Activated T-helper 9 cell treated with anti-CD3 and anti-CD28 coated beads, Interleukin-2, amount 50 U/mL, for 16 hours (primary cell): ENCODE data around the gene POLG2.
A peak's percentile ranks its signal among the peaks of the same experiment; 100 is the strongest.

Experiments used
- DNase-seq: peaks from one replicate; pipeline ENCODE4 v3.0.0-alpha.2; 2020; ENCODE audit warnings: low read depth

The POLG2 gene

GRCh38 chr17:64496786-64497564, at the start of gene POLG2:
Gene POLG2 (minus strand): TSS chr17:64497054. CDS start chr17:64496968, 86 bp downstream.
- DNase-seq = peak; percentile 93

DNA sequence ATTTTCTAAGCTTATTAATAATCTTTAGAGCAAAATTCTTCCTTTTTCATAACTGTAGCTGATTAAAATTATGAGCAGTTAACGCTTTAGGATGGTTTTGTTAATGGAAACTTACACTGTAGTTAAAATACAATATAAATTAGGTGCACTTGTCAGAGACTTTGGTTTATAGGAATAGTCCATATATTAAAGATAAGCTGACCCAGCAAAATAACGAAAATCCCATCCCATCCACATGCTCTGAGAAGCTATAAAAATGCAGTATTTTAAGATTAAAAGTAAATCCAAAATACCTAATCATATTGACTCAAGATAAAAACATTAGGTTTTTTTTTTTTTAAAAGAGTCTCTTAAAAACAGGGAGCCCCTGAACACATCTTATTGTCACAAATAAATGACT, 47.9 kb upstream of the POLG2 start:
- no peak for DNase-seq

- DNase-seq = no peak
These were observed 43.4 kb upstream of the POLG2 start for GRCh38 chr17:64540118-64540776.

DNA sequence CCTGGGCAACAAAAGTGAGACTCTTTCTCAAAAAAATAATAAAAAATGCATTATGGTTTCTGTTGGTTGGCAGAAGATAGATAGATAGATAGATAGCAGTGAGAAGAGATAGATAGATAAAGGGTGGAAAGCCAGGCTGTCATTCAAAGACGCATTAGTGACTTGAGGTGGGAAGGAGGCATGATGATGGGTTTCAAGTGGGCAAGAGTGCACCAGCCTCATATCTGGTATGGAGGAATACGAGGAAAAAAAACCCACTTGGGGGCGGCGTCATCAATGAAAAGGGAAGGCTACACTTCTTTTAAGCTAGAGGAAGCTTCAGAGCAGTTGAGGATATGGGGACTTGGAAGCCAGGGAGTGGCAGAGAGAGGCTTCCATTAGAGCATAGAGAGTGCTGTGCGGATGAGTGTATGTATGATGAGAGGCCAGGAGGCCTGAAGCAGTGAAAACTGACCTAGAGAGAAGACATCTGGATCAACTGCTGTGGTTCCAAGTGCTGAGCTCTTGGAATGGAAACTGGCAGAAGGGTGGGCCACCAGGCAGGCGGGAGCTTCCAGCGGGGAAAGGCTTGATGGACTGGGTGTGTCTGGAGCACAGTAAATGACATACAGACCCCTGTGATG, 41.8 kb upstream of the POLG2 start:
- no peak for DNase-seq

DNA sequence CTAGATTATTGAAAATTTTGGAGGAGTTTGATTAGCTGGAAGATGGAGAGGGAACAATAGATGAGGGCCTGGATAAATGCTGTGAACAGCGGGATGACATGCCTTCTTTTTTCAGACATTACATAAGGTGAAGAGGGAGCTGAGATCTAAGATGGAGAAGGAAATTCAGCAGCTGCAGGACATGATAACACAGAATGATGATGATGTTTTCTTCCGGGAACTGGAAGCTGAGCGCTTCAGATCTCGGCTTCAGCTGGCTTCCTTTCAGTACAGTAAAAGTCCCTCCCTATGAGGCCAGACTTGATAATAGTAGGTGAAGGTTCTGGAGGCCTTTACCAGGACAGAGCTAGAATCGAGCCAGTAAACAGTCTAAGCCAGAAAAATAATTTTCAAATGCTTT, 40.6 kb upstream of the POLG2 start:
- no peak for DNase-seq

DNA sequence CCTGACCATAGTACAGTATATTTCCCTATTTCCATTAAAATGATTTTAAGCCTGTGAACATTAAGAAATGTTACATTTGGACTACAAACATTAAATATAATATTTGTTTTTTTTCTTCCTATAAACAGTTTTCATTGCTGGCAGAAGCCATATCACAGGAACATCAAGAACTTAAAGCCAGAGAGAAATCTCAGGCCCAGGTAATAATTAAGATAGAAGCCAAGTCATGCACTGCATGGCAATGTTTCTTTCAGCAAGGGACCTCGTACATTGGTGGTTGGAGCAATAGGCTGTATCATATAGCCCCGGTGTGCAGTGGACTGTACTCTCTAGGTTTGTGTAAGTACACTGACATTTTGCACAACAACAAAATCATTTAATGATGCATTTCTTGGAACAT, 40.1 kb upstream of the POLG2 start:
- DNase-seq = no peak

GRCh38 chr17:64535357-64535756, 38.5 kb upstream of the POLG2 start:
- DNase-seq = no peak

- DNase-seq = no peak
These were observed 37.3 kb upstream of the POLG2 start for GRCh38 chr17:64534187-64534586.

DNA sequence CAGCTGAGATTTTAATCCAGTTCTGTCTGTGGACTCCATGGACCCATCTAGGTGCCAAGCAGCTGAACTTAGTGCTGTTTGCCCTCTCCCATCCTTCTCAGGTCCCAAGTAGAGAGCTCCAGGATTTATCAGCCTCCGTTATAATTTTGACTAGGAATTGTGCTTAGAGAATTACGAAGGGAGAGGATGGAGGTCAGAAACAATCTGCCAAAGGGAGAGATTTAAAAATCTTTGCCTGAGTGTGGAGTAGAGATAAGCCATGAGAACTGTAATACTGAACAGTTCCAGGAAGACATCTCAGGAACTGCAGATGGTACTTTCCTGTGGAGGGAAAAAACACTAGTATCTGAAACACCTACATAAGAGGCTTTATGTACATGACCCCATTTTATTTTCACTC, 36.9 kb upstream of the POLG2 start:
- no peak for DNase-seq

DNA sequence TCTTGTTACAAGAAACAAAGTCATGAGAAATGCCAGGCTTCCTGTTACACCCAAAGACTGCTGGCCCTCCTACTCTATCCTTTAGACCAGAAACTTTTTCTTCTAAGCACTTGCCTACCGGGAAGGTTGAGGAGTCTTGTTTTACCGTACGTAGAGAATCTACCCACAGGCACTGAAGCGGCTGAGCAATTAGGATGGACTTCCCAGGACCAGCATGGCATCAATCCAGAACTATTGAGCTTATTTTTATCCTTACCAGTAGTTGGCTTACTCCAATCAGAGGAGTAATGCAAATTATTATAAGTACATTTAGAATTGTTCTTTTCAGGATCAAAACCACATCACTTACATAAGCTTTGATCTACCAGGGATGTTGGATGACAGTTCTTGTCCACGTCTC, 35.6 kb upstream of the POLG2 start:
- DNase-seq = no peak

- no peak for DNase-seq
These were observed 35.1 kb upstream of the POLG2 start for GRCh38 chr17:64531955-64532371.

- DNase-seq = no peak
These were observed 32.4 kb upstream of the POLG2 start for GRCh38 chr17:64529221-64529620.

GRCh38 chr17:64527914-64528313, 31.1 kb upstream of the POLG2 start:
- no peak for DNase-seq

DNA sequence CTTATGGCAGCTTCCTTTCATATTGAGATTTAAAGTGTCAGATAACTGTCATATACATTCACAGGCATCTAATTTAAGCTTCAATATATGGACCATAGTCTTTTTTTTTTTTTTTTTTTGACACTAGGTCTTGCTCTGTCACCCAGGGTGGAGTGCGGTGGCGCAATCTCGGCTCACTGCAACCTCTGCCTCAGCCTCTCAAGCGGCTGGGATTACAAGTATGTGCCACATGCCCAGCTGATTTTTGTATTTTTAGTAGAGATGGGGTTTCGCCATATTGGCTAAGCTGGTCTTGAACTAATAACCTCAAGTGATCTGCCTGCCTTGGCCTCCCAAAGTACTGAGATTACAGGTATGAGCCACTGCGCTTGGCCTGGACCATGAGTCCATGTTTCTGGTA, 23.5 kb upstream of the POLG2 start:
- DNase-seq = no peak

DNA sequence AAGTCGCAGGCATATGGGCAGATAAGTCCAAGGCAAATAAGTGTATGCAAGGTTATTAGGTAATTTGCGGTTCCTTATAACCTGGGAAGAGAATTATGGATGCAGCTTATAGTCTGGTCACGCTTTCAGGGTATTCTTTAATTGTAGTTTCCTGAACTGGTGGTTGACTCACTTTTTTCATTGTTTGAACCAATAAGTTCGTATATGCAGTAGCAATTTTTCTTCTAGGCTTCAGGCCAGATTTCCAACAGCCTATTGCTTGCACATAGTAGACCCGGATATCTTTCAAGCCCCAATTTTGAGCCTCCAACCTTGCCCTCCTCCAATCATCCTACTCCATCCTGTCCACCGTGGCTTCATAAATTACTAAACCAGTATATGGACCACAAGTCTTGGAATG, 22.7 kb upstream of the POLG2 start:
- no peak for DNase-seq

- DNase-seq = no peak
These were observed 19.0 kb upstream of the POLG2 start for GRCh38 chr17:64515829-64516228.

- DNase-seq = no peak
These were observed 18.6 kb upstream of the POLG2 start for GRCh38 chr17:64515419-64515818.

GRCh38 chr17:64509179-64509578, 12.3 kb upstream of the POLG2 start:
- DNase-seq = no peak

GRCh38 chr17:64508683-64509082, 11.8 kb upstream of the POLG2 start:
- DNase-seq = no peak

DNA sequence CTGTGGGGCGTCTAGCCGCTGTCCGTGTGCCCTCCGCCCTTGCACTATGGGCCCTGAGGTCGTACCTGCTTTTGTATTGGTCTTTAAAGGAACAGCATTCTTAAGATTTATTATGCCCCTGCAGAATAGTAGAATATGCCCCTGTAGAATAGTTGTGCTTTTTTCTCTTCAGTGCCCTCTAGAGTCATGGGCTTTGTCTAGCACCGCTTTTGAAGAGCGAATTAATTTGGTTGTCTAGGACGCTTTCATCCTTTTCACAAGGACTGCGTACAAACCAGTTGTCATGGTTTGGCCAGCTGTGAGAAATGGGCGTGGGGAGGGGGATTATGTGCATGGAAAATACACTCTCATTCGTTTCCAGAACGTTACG, 10.5 kb upstream of the POLG2 start:
- DNase-seq = peak; percentile 2

DNA sequence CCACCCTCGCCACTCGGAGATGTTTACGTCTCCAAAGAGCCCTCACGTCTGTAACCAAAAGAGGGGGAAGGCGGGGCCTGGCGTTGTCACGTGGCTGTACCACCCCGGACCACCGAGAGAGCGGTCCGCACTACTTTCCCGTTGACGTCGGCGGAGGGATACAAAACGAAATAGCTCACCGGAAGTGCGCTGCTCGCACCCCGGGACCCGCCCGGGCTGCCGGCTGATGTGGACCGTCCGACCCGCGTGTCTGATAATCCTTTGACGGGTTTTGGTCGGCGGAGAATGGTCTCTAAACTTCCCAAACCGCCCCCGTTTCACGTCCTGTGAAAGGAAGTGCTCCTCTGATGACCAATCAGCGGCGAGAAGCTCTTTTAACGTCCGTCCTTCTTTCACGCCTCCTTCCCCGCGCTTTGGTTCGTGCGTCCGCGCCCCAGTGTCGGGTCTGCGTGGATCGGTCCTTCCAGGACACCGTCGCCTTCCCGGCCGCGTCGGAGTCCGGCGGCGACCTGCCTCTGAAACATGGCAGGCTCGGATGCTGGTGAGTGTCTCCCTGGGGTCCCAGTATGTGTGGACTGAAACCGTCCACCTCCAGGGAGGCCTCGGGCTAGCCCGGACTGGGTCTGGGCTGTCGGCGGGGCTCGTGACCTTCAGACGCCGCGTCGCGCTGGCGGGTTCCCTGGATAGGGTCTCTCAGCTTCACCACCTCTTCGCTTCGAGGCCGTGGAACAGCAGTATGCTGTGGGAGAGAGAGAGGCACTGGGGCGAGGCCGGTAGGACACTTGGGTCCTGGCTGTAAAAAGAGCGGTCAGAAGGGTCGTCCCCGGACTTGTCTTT, 9.9 kb upstream of the POLG2 start, which contains the start of gene CEP95:
CEP95 (plus strand) TSS at position 402 of the 837 bp plus-strand sequence; CDS start at position 523, 121 bp downstream.
- DNase-seq = peak; percentile 90

DNA sequence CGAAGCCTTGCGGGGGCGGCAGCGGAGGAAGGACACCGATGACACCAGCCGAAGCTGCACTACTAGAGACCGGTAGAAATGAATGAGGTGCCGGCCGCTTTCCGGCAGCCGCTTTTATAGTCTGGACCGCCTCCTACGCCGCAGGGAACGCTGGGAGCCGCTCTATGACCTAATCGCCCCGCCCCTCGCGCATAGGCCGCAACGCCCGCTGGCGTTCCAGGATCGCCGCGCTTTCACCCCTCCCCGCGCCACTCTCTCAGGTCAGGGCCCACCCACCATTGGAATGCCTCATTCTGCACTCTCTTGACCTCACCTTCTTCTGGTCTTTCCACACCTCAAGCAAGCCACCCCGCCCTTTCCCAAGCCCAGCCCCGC, 9.3 kb upstream of the POLG2 start, which contains the start of gene DDX5:
DDX5 (minus strand) TSS at position 89 of the 375 bp plus-strand sequence. CDS start 170 bp downstream, outside the sequence.
- DNase-seq = peak; percentile 97
